ENCODE measurements around the gene MTG2.
"Not testable (repeated sequence)": the region's sequence is repeated elsewhere in the genome, so short reads cannot be mapped to it uniquely, and the experiment has no call there.

The MTG2 gene

GRCh38 chr20:62146019-62146755, 36.6 kb upstream of the MTG2 start:
- no peak for DNase-seq (ENCODE audit: low read depth)
- no peak overlapping the region for H3K4me3 ChIP-seq (ENCODE audit: low read length)
- TF ChIP-seq, protein P1, sequence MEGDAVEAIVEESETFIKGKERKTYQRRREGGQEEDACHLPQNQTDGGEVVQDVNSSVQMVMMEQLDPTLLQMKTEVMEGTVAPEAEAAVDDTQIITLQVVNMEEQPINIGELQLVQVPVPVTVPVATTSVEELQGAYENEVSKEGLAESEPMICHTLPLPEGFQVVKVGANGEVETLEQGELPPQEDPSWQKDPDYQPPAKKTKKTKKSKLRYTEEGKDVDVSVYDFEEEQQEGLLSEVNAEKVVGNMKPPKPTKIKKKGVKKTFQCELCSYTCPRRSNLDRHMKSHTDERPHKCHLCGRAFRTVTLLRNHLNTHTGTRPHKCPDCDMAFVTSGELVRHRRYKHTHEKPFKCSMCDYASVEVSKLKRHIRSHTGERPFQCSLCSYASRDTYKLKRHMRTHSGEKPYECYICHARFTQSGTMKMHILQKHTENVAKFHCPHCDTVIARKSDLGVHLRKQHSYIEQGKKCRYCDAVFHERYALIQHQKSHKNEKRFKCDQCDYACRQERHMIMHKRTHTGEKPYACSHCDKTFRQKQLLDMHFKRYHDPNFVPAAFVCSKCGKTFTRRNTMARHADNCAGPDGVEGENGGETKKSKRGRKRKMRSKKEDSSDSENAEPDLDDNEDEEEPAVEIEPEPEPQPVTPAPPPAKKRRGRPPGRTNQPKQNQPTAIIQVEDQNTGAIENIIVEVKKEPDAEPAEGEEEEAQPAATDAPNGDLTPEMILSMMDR (conservative IDR thresholded peaks at IDR 0.05; ENCODE audit: low read depth, low read length) = no peak

DNA sequence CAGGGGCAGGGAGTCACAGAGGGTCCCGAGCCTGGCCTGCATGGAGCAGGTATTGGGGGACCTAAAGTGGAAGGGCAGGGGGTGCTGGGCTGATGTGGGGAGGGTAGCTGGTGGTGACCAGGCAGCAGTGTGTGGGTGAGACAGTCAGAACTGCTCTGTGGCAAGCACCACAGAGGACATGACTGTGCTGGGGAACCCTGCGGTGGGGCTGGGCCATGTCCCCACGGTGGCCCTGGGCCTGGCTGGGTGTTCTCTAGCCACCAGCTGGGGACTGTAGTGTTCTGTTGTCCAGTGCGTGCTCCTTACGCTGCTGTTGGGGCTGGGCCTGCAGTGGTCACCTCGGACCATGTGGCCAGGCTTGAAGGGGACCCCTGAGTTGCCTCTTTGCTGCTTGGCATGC, 35.7 kb upstream of the MTG2 start:
- H3K4me3 ChIP-seq (ENCODE audit: low read length) = no peak overlapping the region
- no peak for DNase-seq (ENCODE audit: low read depth)
- TF ChIP-seq, protein P1 (conservative IDR thresholded peaks at IDR 0.05; ENCODE audit: low read depth, low read length) = no peak

DNA sequence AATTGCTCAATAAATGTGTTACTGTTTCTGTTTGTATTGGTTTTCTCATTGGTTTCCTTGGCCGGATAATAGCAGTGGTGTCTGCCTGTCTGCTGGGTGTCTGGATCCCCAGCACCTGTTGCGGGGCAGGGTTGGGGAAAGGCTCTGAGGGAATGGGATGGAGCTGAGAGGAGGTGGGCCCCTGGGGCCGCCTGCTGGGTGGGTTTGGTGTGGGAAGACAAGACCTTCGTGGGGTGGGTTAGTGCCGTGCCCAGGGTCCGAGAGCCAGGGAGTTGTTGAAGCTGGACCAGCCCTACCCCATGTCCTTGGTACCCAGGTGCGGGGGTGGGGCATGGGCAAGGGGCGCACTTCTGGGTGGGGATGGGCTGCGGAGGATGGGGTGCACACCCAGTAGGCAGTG, 35.3 kb upstream of the MTG2 start:
- no peak overlapping the region for H3K4me3 ChIP-seq (ENCODE audit: low read length)
- TF ChIP-seq, protein P1 (conservative IDR thresholded peaks at IDR 0.05; ENCODE audit: low read depth, low read length) = no peak
- no peak for DNase-seq (ENCODE audit: low read depth)

DNA sequence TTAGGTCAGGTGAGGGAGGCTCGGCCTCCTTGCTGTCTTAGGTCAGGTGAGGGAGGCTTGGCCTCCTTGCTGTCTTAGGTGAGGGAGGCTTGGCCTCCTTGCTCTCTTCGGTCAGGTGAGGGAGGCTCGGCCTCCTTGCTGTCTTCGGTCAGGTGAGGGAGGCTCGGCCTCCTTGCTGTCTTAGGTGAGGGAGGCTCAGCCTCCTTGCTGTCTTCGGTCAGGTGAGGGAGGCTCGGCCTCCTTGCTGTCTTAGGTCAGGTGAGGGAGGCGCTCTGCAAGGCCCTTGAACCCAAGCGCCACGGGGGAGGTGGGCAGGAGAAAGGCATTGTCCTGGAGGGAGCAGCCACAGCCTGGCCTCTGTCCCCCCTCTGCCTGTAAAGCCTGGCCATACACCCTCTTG, 34.4 kb upstream of the MTG2 start:
- not testable (repeated sequence) for H3K4me3 ChIP-seq (ENCODE audit: low read length); DNase-seq (ENCODE audit: low read depth)

DNA sequence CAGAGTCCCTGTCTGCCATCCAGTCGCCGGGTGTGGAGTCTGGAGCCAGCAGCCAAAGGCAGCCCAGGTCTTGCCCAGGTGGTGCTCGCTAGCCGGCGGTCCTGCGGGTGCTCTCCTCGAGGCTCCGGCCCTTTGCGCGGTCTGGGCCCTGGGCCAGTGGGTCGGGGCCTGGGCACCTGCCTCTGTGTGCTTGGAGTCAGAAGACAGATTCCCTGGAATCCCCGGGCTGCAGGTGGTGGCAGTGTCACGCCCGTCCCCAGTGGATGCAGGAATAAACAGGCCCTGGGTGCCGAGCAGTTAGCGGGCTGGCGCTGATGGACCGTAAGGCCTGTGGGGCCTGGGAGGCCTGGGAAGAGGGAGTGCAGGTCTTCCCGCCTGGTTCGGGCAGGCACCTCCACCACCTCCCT, 33.9 kb upstream of the MTG2 start:
- no peak overlapping the region for H3K4me3 ChIP-seq (ENCODE audit: low read length)
- TF ChIP-seq, protein P1 (conservative IDR thresholded peaks at IDR 0.05; ENCODE audit: low read depth, low read length) = no peak
- DNase-seq (ENCODE audit: low read depth) = no peak

DNA sequence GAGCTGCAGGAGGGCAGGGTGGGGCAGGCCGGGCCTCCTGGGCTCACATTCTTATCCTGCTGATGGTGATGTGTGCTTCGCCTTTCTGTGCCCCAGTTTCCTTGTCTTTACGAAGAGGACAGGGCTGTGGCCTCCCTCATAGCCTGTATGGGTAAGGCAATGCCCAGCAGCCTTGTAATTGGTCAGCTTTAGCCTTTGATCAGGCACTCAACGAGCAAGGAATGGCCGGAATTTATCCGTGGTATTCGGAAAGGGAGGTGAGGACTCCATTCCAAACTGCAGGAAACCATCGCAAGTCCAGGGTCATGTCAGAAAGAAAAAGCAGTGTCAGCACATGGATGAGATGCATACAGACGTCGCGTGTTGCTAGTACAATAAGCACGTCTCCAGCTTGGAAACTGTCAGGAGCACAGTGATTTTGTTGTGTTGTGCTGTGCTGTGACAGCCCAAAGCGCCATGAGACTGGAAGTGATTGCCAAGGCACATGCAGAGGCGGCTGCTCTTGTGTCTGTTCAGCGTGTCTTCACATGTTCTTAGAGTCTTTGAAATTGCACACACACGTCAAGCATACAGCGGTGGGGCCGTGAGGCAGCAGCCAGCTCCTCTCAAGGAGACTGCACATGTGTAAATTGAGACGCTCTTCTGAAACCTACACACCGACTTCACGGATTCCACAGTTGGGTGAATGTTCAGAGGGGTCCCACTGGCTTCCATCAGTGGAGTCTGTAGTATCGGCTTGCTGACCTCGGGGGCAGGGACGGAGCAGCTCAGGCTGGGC, 33.1 kb upstream of the MTG2 start:
- no peak for DNase-seq (ENCODE audit: low read depth)
- TF ChIP-seq, protein P1 (conservative IDR thresholded peaks at IDR 0.05; ENCODE audit: low read depth, low read length) = no peak
- no peak overlapping the region for H3K4me3 ChIP-seq (ENCODE audit: low read length)

DNA sequence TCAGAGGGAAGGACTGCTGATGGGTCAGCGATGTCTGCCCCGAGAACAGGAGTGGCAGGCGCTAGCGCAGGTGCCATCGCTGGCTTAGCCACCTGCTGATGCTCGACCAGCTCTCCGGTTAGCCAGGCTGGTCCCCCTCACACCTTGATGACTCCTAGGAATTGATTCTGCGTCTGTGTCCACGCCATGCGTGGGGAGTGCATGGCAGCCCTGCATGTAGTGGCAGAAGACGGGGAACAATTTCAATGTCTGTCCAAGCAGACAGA, 32.6 kb upstream of the MTG2 start:
- no peak overlapping the region for H3K4me3 ChIP-seq (ENCODE audit: low read length)
- no peak for DNase-seq (ENCODE audit: low read depth)
- TF ChIP-seq, protein P1 (conservative IDR thresholded peaks at IDR 0.05; ENCODE audit: low read depth, low read length) = no peak

Data from retinal pigment epithelial cell (primary cell).